NCI-H2227 (cell line): ENCODE data around the gene ZNF608.

Source experiments
- DNase-seq: peaks from one replicate; lab custom pipeline; 2025; ENCODE audit not compliant: unreplicated experiment; lab: John Stamatoyannopoulos, UW

Gene ZNF608

DNA sequence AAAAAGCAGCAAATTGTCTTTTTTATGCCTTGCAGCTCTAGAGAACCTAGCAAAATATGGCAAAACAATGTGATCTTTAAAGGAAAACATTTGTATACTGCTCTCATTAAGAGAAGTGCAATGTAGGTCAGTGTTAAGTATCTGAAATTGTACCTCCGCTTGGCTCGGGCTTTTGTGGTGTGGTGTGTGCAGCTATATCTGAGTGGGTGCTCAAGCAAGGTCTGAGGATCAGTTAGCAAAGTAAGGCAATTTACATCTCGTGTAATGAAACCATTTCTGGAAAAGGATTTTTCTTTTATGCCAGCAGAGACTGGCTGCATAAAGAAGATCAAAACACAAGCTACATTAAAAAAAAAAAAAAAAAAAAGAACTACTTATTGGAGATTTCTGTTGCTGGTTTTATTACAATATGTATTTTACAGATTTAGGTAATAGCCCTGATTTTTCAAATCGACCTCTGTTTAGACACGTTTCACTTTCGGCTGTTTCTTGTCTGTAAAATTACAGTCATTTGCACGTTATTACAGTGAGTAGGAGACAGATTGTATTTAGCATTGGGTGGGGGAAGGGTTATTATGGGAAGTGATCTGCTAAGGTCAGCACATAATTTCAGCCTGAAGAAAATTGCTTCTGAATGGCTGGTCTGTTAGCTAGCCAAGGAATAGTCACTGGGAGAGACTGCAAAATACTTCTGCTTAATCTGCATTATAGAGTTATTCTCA is 7.9 kb upstream of the ZNF608 start:
- DNase-seq: peak; percentile 90

DNA sequence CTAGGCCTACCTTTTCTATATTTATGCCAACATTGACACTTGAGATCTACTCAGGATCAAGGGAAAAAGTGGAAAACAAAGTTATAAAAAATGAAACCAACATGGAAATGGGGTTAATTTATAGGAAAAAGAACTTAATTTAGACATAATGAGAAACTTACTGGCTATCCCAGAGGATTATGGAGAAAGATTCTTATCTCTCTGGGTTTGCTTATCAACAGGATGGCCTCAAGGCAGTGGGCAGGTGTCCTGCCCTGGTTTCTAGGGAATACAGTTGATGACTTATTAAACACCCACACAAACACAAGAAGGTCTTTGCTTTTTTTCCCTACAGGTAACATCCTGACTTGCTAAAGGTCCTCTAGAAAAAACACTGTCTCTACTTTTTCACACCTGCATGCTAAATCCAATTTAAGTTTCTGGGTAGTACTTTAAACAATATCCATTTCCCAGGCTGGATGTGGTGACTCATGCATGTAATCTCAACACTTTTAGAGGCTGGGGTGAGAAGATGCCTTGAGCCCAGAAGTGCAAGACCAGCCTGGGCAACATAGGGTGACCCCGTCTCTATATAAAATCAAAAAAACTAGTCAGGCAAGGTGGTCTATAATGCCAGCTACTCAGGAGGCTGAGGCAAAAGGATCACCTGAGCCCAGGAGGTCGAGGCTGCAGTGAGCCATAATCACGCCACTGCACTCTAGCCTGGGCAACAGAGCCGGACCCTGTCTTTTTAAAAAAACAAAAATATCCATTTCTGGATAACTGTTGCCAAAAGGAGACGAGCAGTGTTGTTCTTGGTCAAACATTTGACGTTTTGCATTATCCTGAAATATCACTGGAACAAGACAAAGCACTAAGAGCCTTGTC is 6.6 kb upstream of the ZNF608 start:
- no peak for DNase-seq

DNA sequence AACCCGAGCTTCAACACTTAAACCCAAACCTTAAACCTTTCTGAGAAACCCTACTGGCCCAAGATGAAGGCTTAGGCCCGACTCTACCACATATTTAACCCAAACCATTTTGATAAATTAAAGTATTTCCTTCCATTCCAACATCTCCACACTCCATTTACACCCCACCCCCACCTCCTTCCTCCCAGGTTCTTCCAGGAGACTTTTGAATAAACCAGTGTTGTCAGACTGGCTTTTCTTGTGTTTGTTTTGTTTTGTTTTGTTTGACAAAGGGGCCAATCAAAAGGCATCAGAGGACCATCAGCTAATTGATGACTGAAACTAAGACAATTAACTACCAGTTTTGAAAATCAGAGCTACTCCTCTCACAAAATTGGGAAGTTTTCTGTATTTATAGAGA is 4.6 kb upstream of the ZNF608 start:
- no peak for DNase-seq

DNA sequence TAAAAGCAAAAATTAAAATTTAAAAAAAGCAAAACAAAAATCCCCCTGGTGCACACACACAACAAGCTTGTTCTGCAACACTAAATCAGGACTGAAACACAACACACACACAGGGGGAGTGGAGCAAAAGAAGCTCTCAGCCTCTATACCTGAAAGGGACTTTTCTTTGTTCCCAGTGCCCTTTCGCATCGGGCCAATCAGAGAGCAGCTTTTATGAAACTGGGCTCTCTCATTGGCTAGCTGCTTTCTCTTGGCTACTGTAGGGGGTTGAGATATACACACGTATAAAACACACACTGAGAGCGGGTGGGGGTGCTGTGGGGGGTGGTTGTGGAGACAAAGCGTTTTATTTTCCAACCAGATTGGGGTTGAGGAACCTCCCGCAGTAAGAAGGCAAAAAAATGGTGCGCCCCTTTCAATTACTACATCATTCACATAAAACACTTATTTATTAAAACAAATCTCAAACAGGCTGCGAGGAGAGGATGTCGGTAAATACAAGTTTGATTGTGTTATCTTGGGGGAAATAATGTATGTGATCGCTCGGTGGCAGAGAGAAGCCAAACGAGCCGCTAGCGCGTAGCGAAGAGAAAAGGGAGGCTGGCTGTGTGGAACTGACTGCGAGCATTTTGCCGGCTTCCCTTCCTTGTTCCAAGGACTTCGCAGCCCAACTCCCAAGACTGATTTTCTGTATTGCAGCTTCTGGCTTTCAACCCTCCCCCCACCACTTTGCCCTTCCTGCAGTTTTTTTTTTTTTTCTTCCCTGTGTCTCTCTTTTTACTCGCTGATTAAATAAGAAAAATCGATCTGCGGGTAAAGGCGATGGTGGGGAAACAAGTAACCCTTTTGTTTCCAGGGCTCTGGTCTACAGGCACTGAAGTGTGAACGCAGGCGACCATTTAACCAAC is 2.5 kb upstream of the ZNF608 start:
- DNase-seq: peak; percentile 93

DNA sequence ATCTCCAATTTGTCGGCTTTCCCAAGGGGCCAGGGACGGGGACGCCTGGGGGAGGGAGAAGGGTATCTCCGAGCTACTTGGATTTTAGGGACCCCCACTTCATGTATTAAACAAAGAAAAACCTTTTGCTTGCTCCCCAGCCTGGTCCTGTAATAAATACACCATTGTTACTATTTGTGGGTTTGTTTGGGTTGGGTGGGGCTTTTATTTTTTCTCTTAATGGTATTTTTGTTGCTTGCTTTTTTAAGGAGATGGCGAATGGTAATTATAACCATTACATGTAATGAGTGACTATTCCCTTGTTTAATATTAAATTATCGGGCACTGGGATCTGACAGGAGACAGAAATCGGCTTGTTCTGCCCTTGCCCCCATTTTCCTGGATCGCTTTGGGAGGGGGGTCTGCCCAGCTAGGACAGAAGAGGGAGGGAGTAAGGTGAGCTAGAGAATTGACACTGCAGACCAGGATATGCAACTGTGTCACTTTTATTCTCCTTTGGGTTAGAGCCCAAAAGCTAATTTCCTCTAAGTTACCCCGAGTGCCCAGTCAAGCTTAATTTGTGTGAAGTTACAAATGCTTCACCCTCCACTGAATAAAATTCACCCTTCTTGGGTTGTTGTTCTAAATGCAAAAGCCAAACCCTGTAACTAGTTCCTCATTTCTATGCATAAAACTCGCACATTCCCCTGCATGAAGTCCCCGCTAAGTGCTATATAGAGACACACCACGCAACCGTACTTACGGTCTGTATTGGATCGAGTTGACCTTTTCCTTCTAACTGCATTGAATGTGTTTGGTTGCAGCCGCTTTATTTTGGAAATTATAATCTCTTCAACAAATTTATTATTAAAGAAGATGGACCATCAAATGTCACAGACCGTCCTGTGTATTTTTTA is 1.6 kb upstream of the ZNF608 start:
- DNase-seq: peak; percentile 32

DNA sequence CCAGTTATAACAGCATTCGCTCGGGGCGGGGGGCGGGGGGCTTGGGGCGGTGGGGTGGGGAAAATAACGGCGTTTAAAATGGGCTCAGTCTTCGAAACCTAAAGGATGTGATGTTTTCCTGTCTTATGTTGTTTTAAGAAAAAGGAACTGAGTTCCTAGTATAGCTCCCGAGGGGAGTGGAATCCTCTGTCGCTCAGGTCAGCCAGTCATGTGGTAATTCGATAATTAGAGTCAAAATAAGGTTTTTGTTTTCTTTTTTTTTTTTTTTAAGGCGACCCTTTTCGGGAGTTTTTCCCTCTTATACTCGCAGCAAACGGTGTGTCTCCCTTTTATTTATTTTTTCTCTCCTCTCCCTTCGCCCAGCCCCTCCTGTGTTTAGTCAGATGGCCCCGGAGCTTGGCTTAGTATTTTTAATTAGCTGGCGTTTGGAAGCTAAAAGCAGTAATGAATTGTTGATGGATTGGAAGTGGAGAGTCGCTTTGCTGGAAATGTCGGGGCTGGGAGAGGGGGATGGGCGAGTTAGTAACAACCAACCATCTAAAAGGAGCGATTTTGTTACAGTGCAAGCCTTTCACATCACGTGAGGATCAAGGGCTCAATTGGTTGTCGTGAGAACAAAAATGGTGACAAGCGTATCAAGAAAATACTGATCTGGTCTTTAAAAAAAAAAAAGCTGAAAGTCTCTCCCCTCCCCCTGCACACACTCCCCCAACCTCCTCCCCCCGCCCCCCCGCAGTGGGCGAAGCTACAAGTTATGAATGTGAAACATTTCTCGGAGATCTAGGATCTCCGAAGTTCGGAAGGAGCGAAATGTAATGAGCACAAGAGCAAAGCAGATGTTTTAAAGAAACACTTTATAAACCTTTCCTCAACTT is 714 bp upstream of the ZNF608 start:
- peak; percentile 87 for DNase-seq

DNA sequence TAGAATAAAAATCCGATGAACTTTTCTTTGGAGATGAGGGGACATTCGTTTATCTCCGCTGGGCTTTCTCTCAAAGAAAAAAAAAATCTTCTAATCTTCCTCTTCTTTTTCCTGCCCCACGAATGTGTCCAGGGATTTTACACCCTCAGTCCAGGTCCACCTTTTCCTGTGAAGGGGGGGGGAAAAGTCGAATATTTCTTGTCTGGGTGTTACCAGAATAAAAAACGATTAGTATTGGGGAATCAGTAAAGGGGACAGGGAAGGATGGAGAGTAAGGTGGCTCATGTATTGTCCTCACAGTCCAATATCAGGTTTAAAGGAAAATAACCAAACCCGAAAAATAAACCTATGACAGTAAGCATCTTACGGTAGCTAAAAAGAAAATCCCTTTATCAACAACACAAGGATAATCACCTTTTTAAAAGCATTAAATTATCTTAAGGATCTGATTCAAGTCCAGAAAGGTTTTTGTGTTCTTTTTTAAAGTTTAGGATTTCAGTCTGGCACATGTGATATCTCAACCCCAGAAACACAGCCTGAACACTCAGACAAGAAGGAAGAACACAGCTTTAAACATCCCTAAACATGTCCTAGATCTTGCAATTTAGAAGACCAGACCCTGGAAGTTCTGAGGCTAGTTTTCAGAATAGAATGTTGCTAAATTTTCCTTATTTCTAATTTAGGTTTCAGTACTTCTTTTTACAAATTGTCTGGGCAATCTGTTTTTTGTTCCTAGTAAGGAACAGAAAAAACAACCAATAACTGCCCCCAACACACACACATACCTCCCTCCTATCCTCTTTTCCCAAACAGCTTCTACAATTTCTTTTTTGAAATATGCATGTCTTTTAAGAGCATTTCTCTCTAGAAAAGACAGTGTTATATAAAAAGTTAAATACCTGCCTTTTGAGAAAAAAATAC is 1.2 kb downstream of the ZNF608 start:
- DNase-seq: no peak

DNA sequence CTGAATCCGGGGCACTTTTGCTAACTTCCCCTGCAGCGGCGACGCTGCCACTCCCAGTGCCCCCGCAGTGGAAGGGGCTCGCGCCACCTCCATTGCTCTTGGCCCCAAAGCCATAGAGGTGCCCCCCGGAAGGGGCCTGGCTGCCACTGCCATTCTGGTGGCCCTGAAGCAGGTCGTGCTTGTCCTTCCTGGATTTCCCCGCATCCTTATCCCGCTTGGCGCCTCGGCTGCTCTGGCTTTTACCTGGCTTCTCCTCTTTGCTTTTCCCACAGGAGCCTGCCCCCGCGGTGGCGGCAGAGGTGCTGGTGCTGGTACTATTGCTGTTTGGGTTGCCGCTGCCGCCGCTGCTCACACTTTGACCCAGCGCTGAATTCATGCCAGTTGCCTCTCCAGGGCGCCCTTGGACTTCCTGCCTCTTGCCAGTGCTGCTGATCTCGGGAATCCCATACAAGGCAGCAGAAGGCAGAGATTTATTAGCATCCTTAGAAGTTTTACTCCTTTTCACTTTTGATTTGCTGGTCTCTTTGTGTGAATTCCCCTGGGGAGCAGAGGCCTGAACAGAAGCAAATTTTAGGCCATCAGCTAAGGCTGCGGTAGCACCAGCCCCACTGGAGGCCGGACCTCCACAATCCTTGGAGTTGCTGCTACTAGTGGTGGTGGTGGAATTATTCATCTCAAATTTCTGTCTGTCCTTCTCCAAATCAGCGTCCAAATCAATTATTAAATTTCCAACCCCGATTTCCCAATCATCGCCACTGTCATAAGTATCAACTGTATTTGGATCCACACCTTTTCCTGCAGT is 2.1 kb downstream of the ZNF608 start:
- no peak for DNase-seq

DNA sequence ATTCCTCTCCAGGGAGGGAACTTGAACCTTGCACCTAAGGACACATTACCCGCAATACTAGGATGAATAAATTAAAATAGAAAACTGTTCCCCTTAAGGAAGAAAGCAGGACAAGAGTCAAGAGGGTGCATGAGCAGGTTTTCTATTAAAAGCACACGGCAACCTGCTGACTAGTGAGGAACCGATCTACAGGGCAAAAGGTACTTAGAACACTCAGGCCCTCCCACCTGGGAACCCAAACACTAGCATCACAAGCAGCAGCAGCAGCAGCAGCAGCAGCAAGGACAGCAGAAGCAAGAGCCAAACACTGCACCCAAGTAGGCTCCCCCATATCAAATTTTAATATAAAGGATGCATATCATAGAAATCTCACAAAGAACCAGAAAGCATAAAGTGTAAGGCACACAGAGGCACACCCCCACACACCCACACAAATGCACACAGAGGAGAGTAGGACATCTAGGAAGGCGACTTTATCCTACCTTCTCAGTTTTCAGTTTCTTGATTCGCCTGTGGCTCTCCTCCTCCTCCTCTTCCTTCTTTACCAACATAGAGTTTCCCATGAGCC is 2.8 kb downstream of the ZNF608 start:
- peak; percentile 12 for DNase-seq

DNA sequence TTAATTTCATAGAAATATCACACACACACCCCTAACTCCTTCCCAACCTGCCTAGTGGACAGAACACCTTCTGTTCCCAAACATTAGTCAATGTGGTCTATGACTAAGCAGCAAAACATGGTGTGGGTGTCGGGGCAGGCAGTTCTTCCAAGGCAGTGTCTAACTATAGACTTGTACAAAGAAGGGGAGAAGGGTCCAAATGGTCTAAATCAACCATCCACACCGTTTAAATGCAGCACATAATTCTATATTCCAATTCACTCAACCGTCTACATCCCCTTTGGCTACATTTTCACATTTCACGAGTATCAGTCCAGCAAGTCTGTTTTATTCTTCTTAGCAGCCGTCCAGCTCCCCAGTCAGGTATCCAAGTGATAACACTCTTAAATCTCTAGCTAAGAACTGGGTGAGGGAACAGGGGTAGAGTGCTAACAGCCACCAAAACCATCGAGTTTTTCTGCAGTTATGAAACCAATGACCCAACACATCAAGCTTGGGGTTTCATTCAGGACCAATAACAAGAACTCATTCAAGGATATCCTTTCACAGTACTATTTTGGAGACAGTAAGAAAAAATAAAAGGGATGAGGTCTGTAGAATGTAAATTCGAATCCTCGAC is 3.3 kb downstream of the ZNF608 start:
- DNase-seq: no peak

DNA sequence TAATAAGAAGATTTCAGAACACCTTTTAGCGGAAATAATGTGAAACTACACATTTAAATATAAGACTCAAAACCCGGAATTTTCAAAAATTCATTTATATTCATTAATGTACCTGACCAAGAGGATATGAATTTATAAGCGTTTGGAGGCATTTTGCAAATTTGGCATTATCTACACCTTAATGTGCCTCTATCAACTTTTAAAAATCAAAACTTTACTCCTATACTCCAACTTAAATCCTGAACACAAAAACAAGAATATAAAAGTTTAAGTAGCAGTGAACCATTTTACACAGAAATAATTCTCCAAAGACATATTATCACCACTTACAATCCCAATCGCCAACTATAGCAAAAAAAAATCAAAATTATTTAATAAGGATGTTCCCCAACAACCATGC is 3.9 kb downstream of the ZNF608 start:
- no peak for DNase-seq

DNA sequence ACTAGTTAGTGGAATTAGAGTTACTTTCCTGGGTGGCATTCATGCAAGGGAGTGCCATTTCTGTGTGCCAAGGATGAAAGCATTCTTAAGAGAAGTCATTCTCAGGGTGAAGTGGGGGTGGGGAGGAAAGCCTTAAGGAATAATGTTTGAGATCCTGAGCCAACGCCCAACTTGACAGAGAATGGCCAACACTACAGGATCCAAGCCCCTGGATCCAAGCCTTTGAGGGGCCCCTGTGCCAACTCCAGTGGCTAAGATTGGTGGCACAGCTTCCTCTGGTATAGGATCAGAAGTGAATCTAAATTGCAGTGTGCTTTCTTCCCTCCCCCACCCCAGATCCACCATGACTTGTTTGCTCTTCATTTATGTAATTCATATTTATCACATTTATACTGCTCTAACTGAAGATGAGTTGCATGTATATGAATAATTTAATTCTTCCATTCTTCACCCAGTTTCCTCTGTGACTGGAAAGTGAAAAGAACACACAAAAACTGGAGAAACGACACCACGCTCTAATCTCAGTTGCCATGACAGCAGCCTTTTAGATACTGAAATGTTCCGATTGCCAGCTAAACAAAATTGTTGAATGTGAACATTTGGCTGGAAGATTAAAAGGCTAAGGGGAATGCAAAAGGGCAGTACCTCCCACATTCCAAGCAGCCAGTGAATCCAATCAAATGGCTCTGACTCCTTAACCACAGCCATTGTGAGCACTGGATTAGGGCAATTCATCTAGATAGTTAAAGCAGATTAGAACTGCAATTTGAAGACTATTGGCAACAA is 4.5 kb downstream of the ZNF608 start:
- peak; percentile 50 for DNase-seq

DNA sequence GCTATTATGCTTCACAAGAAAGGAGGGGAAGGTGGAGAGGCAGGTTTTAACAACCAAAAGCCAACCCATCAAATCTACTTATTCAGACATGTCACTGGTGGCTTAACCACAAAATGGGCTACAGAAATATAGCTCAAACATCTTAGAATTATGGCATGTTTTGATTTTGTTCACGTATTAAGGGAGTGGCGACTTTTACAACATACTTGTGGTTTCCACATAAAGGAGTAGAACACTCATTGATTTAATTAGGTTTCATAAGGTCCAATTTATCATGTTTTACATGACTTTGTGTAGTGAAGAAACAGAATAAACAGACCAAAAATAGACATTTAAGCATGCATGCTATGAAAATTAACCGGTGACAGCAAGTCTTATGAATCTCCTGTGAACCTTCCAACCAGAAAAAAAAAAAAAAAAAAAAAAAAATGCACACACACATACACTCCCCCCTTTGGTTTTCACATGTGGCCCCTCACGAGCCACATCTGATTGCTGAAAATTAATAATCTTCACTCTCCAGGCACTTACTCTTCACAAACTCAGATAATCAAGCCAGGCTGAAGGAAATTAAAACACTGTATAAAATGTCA is 5.4 kb downstream of the ZNF608 start:
- DNase-seq: no peak

DNA sequence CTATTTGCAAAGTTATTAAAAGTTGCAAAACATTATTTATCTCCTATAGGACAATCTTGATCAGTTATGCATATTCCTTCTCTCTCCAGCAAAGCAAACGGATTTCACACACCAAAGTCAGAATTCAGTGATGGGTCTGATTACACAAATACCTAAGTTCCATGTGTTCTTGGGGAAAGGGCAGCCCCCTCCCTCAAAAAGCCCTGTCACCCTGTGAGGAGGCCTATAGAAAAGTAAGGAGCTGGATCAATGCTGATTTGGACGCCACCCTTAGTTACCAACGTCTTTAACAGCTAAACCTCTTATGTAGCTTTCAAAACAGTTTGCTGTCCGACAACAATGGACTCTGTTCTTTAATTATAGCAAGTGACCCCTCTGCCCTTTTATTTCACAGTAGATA is 6.4 kb downstream of the ZNF608 start:
- no peak for DNase-seq

DNA sequence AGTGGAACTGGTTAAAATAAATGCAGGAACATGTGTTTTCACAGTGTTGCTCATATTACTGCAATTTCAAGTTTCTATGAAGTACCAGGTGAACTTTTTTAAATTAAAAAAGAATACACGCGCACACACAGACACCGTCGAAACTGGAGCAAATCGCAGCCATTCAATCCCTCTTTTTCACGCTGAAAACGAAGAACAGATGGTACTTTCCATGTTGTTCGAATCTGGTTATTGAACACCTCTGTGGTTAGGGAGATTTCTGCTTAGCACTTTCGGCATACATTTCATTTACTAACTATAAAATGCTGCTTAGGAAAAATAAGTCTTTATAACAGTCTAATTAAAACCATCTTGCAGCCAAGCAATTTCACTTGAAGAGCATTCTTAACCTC is 6.8 kb downstream of the ZNF608 start:
- DNase-seq: no peak
